ENCODE data around the gene TMEM163.

DNA sequence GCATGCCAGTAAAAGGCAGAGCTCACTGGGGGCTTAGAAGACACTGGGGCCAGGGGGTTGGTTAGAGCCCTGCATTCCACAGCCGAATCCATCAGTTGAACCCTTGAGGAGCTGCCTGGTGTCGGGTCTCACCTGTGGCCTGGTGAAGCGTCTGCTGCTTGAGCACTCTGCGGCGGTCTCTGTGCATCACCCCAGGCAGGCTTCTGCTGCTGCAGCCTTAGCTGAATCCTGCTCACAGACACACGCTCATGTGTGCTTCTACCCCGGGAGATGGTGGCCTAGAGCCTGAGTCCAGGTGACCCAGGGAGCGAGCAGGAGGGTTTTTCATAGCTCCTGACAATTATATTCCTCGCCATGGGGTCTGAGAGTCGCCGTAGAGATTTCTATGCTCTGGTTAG lies 272.8 kb downstream of the TMEM163 start:
- TF ChIP-seq NBN (conservative IDR thresholded peaks at IDR 0.05) = no peak
- TF ChIP-seq, protein P1, sequence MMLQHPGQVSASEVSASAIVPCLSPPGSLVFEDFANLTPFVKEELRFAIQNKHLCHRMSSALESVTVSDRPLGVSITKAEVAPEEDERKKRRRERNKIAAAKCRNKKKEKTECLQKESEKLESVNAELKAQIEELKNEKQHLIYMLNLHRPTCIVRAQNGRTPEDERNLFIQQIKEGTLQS (CRISPR knock-in tag; IDR thresholded peaks at IDR 0.05) = no peak
- TF ChIP-seq ZSCAN25 (CRISPR knock-in tag; IDR thresholded peaks at IDR 0.05) = no peak
- no peak for TF ChIP-seq TCF12 (IDR thresholded peaks at IDR 0.05)
- no peak for TF ChIP-seq TCF12 (CRISPR knock-in tag; IDR thresholded peaks at IDR 0.05)

Data from HepG2 (cell line).